HepG2 (cell line): ENCODE results near the gene TMEM187. TPM values are rescaled to one million over a fixed set of nuclear protein-coding genes. Genes with fewer than 3 reads are reported as not detected.

ENCODE experiments used
- ARID4A ChIP-seq: sonication (generic); formaldehyde crosslinking; IDR thresholded peaks from 2 replicates; pipeline ENCODE4 v1.5.0; 2020; ENCODE audit warnings: mild to moderate bottlenecking, missing genetic modification reagents, borderline replicate concordance
- ETV6 ChIP-seq: sonication (generic); formaldehyde crosslinking; conservative IDR thresholded peaks from 2 replicates; pipeline ENCODE4 v1.4.0; 2020; ENCODE audit warnings: missing genetic modification reagents
- FOXJ3 ChIP-seq: sonication (generic); formaldehyde crosslinking; IDR thresholded peaks from 2 replicates; pipeline ENCODE4 v1.4.0; 2020; ENCODE audit warnings: missing genetic modification reagents, mild to moderate bottlenecking, borderline replicate concordance
- HES4 ChIP-seq: sonication (generic); formaldehyde crosslinking; IDR thresholded peaks from 2 replicates; pipeline ENCODE4 v1.9.0; 2021; ENCODE audit warnings: mild to moderate bottlenecking, missing genetic modification reagents, borderline replicate concordance
- HHEX ChIP-seq: IDR thresholded peaks from 2 replicates; pipeline ENCODE4 v1.6.1; 2016; ENCODE audit warnings: control low read depth
- HIC2 ChIP-seq: sonication (generic); formaldehyde crosslinking; IDR thresholded peaks from 2 replicates; pipeline ENCODE4 v1.9.0; 2022; ENCODE audit warnings: low read depth, missing genetic modification reagents
- IRX3 ChIP-seq: sonication (generic); formaldehyde crosslinking; IDR thresholded peaks from 2 replicates; pipeline ENCODE4 v1.8.1; 2023; ENCODE audit warnings: mild to moderate bottlenecking, low read depth, missing genetic modification reagents, borderline replicate concordance
- NFKBIZ ChIP-seq: IDR thresholded peaks from 2 replicates; pipeline ENCODE4 v1.6.1; 2018; ENCODE audit warnings: missing genetic modification reagents, missing compliant biosample characterization
- NFYB ChIP-seq: sonication (generic); formaldehyde crosslinking; IDR thresholded peaks from 2 replicates; pipeline ENCODE4 v1.4.0; 2020; ENCODE audit warnings: missing genetic modification reagents
- NKX3-1 ChIP-seq: sonication (generic); formaldehyde crosslinking; IDR thresholded peaks from 2 replicates; pipeline ENCODE4 v1.5.0; 2020; ENCODE audit warnings: missing genetic modification reagents
- PRMT3 ChIP-seq: sonication (generic); formaldehyde crosslinking; IDR thresholded peaks from 2 replicates; pipeline ENCODE4 v1.8.1; 2022; ENCODE audit warnings: low read depth, mild to moderate bottlenecking, moderate library complexity, missing genetic modification reagents, borderline replicate concordance
- RBFOX2 ChIP-seq: fragments of 200-400 bp; formaldehyde crosslinking; IDR thresholded peaks from 2 replicates; pipeline ENCODE4 v1.6.1; 2017; ENCODE audit warnings: low read depth, mild to moderate bottlenecking, low read length
- RBM22 ChIP-seq: fragments of 200-400 bp; formaldehyde crosslinking; optimal IDR thresholded peaks from 2 replicates; pipeline ENCODE3; 2017; ENCODE audit warnings: mild to moderate bottlenecking, low read length, moderate library complexity
- SALL1 ChIP-seq: sonication (generic); formaldehyde crosslinking; IDR thresholded peaks from 2 replicates; pipeline ENCODE4 v1.8.0; 2022; ENCODE audit warnings: mild to moderate bottlenecking, missing genetic modification reagents
- WIZ ChIP-seq: sonication (generic); formaldehyde crosslinking; IDR thresholded peaks from 2 replicates; pipeline ENCODE4 v1.5.1; 2020; ENCODE audit warnings: mild to moderate bottlenecking, missing genetic modification reagents
- ZBTB42 ChIP-seq: sonication (generic); formaldehyde crosslinking; IDR thresholded peaks from 2 replicates; pipeline ENCODE4 v1.5.0; 2020; ENCODE audit warnings: mild to moderate bottlenecking, missing genetic modification reagents
- ZNF143 ChIP-seq: sonication (generic); formaldehyde crosslinking; IDR thresholded peaks from 2 replicates; pipeline ENCODE4 v1.4.0; 2020; ENCODE audit warnings: missing genetic modification reagents
- ZNF264 ChIP-seq: sonication (generic); formaldehyde crosslinking; IDR thresholded peaks from 2 replicates; pipeline ENCODE4 v1.4.0; 2020; ENCODE audit warnings: missing genetic modification reagents
- ZNF3 ChIP-seq: IDR thresholded peaks from 2 replicates; pipeline ENCODE4 v1.7.0; 2017; ENCODE audit warnings: inconsistent platforms
- ZNF382 ChIP-seq: sonication (generic); formaldehyde crosslinking; IDR thresholded peaks from 2 replicates; pipeline ENCODE4 v1.5.0; 2020; ENCODE audit warnings: missing genetic modification reagents, mild to moderate bottlenecking, borderline replicate concordance
- ZNF383 ChIP-seq: sonication (generic); formaldehyde crosslinking; IDR thresholded peaks from 2 replicates; pipeline ENCODE4 v1.4.0; 2020; ENCODE audit warnings: missing genetic modification reagents, mild to moderate bottlenecking, borderline replicate concordance
- ZNF652 ChIP-seq: IDR thresholded peaks from 2 replicates; pipeline ENCODE4 v1.6.1; 2016; ENCODE audit warnings: low read depth, borderline replicate concordance
- ZNF691 ChIP-seq: sonication (generic); formaldehyde crosslinking; IDR thresholded peaks from 2 replicates; pipeline ENCODE4 v1.4.0; 2020; ENCODE audit warnings: missing genetic modification reagents, low read depth, mild to moderate bottlenecking, borderline replicate concordance
- ZNF703 ChIP-seq: sonication (generic); formaldehyde crosslinking; IDR thresholded peaks from 2 replicates; pipeline ENCODE4 v1.5.1; 2020; ENCODE audit warnings: missing genetic modification reagents, mild to moderate bottlenecking, moderate library complexity, borderline replicate concordance
- polyA plus RNA-seq, 8 experiments: library from polyadenylated mRNA; depleted of rRNA in 3 of 8; stranded (reverse) in 7 of 8; unstranded in 1 of 8; fragments of >200 nt; fragmentation: Illumina TruSeq in 4 of 8; extraction: Trizol in 4 of 8; gene quantifications; 2 replicates each; pipeline versions ENCODE4 v1.2.1 to v1.2.3, GENCODE V29; 2011 to 2016; ENCODE audit warnings: low read depth in 4 of 8, missing spikeins in 1 of 8, mixed read lengths in 1 of 8; ENCODE audit not compliant: insufficient read depth in 1 of 8
- total RNA-seq, 5 experiments: library from RNA; depleted of rRNA; stranded (reverse); fragments of >200 nt; fragmentation: Illumina TruSeq; extraction: Trizol; gene quantifications; 2 replicates each; pipeline ENCODE4 v1.2.3, GENCODE V29; 2016; ENCODE audit warnings: low read depth in 1 of 5

TMEM187 gene
- total and polyA plus RNA-seq, 2 of the 13 experiments (the other 11 are each of a cell fraction or from before 2014, with no cell fraction given): 2.2 to 6.2 TPM

DNA sequence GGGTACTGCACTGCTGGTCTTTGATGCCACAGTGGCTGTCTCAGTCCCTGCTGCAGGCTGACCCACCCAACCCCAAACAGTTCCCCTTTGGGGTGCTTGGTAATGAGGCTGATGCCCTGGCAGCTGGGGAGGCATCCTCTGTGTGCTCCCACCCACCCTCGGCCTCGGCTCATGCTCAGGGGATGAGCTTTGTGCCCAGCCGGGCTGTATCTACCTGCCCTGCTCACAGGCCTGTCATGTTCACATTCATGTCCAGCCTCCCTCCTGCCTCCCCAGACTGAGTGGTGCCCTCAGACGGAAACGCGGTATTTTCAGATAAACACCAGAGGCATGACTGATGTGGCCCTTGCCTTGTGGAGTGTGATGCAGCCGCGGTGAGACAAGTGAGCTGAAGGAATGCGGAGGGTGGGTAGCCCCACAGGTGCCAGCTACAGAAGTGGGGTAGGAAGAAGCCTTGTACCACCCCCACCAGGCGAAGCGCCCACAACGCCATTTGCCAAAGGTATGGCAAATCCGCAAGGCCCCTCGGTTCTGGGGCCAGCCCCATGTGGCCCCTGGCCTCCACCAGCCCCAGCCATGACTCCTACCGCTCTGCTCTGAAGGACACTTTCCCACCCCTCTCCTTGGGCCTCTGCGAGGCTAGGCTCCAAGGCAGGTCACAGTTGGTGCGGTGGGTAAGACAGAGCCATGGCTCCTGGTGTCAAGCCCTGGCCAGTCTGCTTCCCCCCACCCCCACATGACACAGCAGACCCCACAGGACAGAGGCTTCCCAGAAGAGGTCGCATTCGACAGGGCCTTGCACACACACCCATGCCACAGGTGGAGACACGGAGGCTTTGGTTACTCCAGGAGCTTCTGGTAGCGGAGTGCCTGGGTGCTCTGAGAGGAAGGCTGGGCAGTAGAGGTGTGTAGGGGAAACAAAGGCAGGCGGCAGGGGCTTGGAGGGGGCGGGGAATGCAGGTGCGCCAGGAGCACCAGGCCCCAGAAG lies 26.3 kb upstream of the TMEM187 start (continued):
- TF ChIP-seq ARID4A (CRISPR knock-in tag): 0 out of 2 replicates have a peak, but pooled peaks have one; percentile 1
- no peak for TF ChIP-seq NKX3-1 (CRISPR knock-in tag)
- no peak for TF ChIP-seq ZNF703 (CRISPR knock-in tag)
- no peak for TF ChIP-seq WIZ (CRISPR knock-in tag)
- TF ChIP-seq ZNF691: no peak
- peak; percentile 59; the same call in 1 of the 2 replicates for TF ChIP-seq HIC2 (CRISPR knock-in tag)
- no peak for TF ChIP-seq ZNF143 (CRISPR knock-in tag)
- no peak for TF ChIP-seq RBFOX2
- no peak for TF ChIP-seq RBM22
- no peak for TF ChIP-seq ZNF382
- no peak for TF ChIP-seq PRMT3 (CRISPR knock-in tag)
- TF ChIP-seq HES4 (CRISPR knock-in tag): no peak
- no peak for TF ChIP-seq ZNF3 (CRISPR knock-in tag)
- TF ChIP-seq ZNF264: no peak
- TF ChIP-seq SALL1 (CRISPR knock-in tag): 0 out of 2 replicates have a peak, but pooled peaks have one; percentile 10
- TF ChIP-seq NFKBIZ (CRISPR knock-in tag): no peak
- no peak for TF ChIP-seq FOXJ3
- no peak for TF ChIP-seq ZNF383 (CRISPR knock-in tag)
- no peak for TF ChIP-seq ZBTB42
- TF ChIP-seq ETV6: no peak
- no peak for TF ChIP-seq HHEX
- no peak for TF ChIP-seq ZNF652
- no peak for TF ChIP-seq IRX3 (CRISPR knock-in tag)
- no peak for TF ChIP-seq NFYB (CRISPR knock-in tag)
